Measurements from ENCODE around the gene APOBEC2. TPM values are rescaled to one million over a fixed set of nuclear protein-coding genes. Genes with fewer than 3 reads are reported as not detected.

APOBEC2 gene
- total RNA-seq, 2 experiments from 2014 or later: not detected

- Mint-ChIP-seq H3K4me3 (no peak overlapping the region), H3K9me3 (peaks cover 3% of the 10 kb centered on the region), H3K4me1 (peaks cover 20% of the 10 kb centered on the region), H3K27ac (peak overlapping the region; percentile 86), H3K36me3 (ENCODE audit: low read depth) (peaks cover 5% of the 10 kb centered on the region), H3K27me3 (no peaks in the 10 kb centered on the region)
- ChIA-PET POLR2A (no interaction called here), CTCF (interaction anchor here (1.2 to 1.6 kb wide), 2 partner anchors 11 to 24 kb away, joined by 4 to 5 read pairs; no protein-coding TSS in a partner anchor)
- no peak for DNase-seq
Observed at GRCh38 chr6:41051873-41052272, 1.1 kb upstream of the APOBEC2 start.

GRCh38 chr6:41054511-41054910 is 1.5 kb downstream of the APOBEC2 start:
- CTCF ChIA-PET: interaction anchor here (1.2 to 4.0 kb wide), 9 partner anchors 9 to 186 kb away, joined by 3 to 23 read pairs (median 4); partner anchors contain the start of genes NFYA, OARD1, TSPO2 and UNC5CL
- POLR2A ChIA-PET: no interaction called here

GRCh38 chr6:41055149-41055548 is 2.1 kb downstream of the APOBEC2 start:
- H3K4me3 Mint-ChIP-seq: no peak overlapping the region
- H3K4me1 Mint-ChIP-seq: peaks cover 23% of the 10 kb centered on the region
- CTCF ChIA-PET: interaction anchor here (1.9 to 4.0 kb wide), 4 partner anchors 13 to 27 kb away, joined by 4 to 23 read pairs (median 6); partner anchors contain the start of genes NFYA, OARD1 and TSPO2
- POLR2A ChIA-PET: no interaction called here
- H3K27ac Mint-ChIP-seq: no peak overlapping the region
- no peaks in the 10 kb centered on the region for H3K27me3 Mint-ChIP-seq
- peaks cover 3% of the 10 kb centered on the region for H3K9me3 Mint-ChIP-seq
- H3K36me3 Mint-ChIP-seq (ENCODE audit: low read depth): peaks cover 5% of the 10 kb centered on the region
- DNase-seq: no peak

More at GRCh38 chr6:41054511-41054910, 1.5 kb downstream of the APOBEC2 start:
- DNase-seq: no peak
- H3K27me3 Mint-ChIP-seq: no peaks in the 10 kb centered on the region
- no peak overlapping the region for H3K27ac Mint-ChIP-seq
- no peak overlapping the region for H3K4me3 Mint-ChIP-seq
- peaks cover 23% of the 10 kb centered on the region for H3K4me1 Mint-ChIP-seq
- H3K9me3 Mint-ChIP-seq: peaks cover 3% of the 10 kb centered on the region
- H3K36me3 Mint-ChIP-seq (ENCODE audit: low read depth): peaks cover 5% of the 10 kb centered on the region

- ChIA-PET POLR2A (interaction anchor here (0.6 kb wide), 1 partner anchor 317 kb away, joined by 3 read pairs; no protein-coding TSS in a partner anchor), CTCF (interaction anchor here (1.2 to 4.0 kb wide), 7 partner anchors 9 to 29 kb away, joined by 3 to 23 read pairs (median 5); partner anchors contain the start of gene TSPO2)
- H3K27ac Mint-ChIP-seq: no peak overlapping the region
- no peak for DNase-seq
- H3K4me1 Mint-ChIP-seq: peaks cover 15% of the 10 kb centered on the region
- no peaks in the 10 kb centered on the region for H3K27me3 Mint-ChIP-seq
- no peak overlapping the region for H3K4me3 Mint-ChIP-seq
- H3K36me3 Mint-ChIP-seq (ENCODE audit: low read depth): peaks cover 5% of the 10 kb centered on the region
- peaks cover 2% of the 10 kb centered on the region for H3K9me3 Mint-ChIP-seq
Observed at GRCh38 chr6:41056768-41057490, 3.9 kb downstream of the APOBEC2 start.

- H3K4me3 Mint-ChIP-seq: no peak overlapping the region
- ChIA-PET POLR2A (no interaction called here), CTCF (interaction anchor here (0.7 to 2.6 kb wide), 5 partner anchors 9 to 58 kb away, joined by 3 to 8 read pairs (median 3); partner anchors contain the start of genes TSPO2 and UNC5CL)
- peaks cover 9% of the 10 kb centered on the region for H3K36me3 Mint-ChIP-seq (ENCODE audit: low read depth)
- no peak for DNase-seq
- H3K4me1 Mint-ChIP-seq: peaks cover 4% of the 10 kb centered on the region
- no peaks in the 10 kb centered on the region for H3K9me3 Mint-ChIP-seq
- no peaks in the 10 kb centered on the region for H3K27me3 Mint-ChIP-seq
- no peak overlapping the region for H3K27ac Mint-ChIP-seq
Observed at GRCh38 chr6:41058783-41059181, 5.8 kb downstream of the APOBEC2 start.

GRCh38 chr6:41059556-41059955 is 6.6 kb downstream of the APOBEC2 start:
- peaks cover 10% of the 10 kb centered on the region for H3K4me1 Mint-ChIP-seq
- H3K36me3 Mint-ChIP-seq (ENCODE audit: low read depth): peaks cover 15% of the 10 kb centered on the region
- H3K4me3 Mint-ChIP-seq: no peak overlapping the region
- peak overlapping the region; percentile 31 for H3K27ac Mint-ChIP-seq
- no peaks in the 10 kb centered on the region for H3K9me3 Mint-ChIP-seq
- ChIA-PET POLR2A (no interaction called here), CTCF (interaction anchor here (0.7 to 2.6 kb wide), 4 partner anchors 10 to 58 kb away, joined by 3 to 8 read pairs (median 4); partner anchors contain the start of gene TSPO2)
- no peak for DNase-seq
- no peaks in the 10 kb centered on the region for H3K27me3 Mint-ChIP-seq

- peaks cover 21% of the 10 kb centered on the region for H3K36me3 Mint-ChIP-seq (ENCODE audit: low read depth)
- H3K27ac Mint-ChIP-seq: no peak overlapping the region
- peaks cover 16% of the 10 kb centered on the region for H3K4me1 Mint-ChIP-seq
- H3K4me3 Mint-ChIP-seq: no peak overlapping the region
- POLR2A ChIA-PET: no interaction called here
- H3K27me3 Mint-ChIP-seq: no peaks in the 10 kb centered on the region
- no peaks in the 10 kb centered on the region for H3K9me3 Mint-ChIP-seq
- CTCF ChIA-PET: interaction anchor here (0.7 to 2.6 kb wide), 3 partner anchors 22 to 887 kb away, joined by 3 to 8 read pairs (median 3); no protein-coding TSS in a partner anchor
- DNase-seq: no peak
Observed at GRCh38 chr6:41061196-41061726, 8.3 kb downstream of the APOBEC2 start.

- H3K4me1 Mint-ChIP-seq: peaks cover 24% of the 10 kb centered on the region
- ChIA-PET POLR2A (no interaction called here), CTCF (no interaction called here)
- no peak for DNase-seq
- no peaks in the 10 kb centered on the region for H3K9me3 Mint-ChIP-seq
- H3K27me3 Mint-ChIP-seq: no peaks in the 10 kb centered on the region
- H3K4me3 Mint-ChIP-seq: no peak overlapping the region
- H3K27ac Mint-ChIP-seq: no peak overlapping the region
- peaks cover 29% of the 10 kb centered on the region for H3K36me3 Mint-ChIP-seq (ENCODE audit: low read depth)
Observed at GRCh38 chr6:41062056-41062455, 9.1 kb downstream of the APOBEC2 start.

- Mint-ChIP-seq H3K27me3 (no peaks in the 10 kb centered on the region), H3K36me3 (ENCODE audit: low read depth) (peaks cover 43% of the 10 kb centered on the region), H3K4me1 (peaks cover 38% of the 10 kb centered on the region), H3K9me3 (no peaks in the 10 kb centered on the region), H3K4me3 (no peak overlapping the region), H3K27ac (no peak overlapping the region)
- peak; percentile 4 for DNase-seq
- ChIA-PET CTCF (no interaction called here), POLR2A (interaction anchor here (0.7 kb wide), 1 partner anchor 45 kb away, joined by 4 read pairs; no protein-coding TSS in a partner anchor)
Observed at GRCh38 chr6:41063884-41064285, 10.9 kb downstream of the APOBEC2 start.

GRCh38 chr6:41064841-41065240 is 11.8 kb downstream of the APOBEC2 start:
- no peaks in the 10 kb centered on the region for H3K9me3 Mint-ChIP-seq
- no peak for DNase-seq
- no peak overlapping the region for H3K27ac Mint-ChIP-seq
- no peaks in the 10 kb centered on the region for H3K27me3 Mint-ChIP-seq
- ChIA-PET POLR2A (no interaction called here), CTCF (no interaction called here)
- no peak overlapping the region for H3K4me3 Mint-ChIP-seq
- peaks cover 48% of the 10 kb centered on the region for H3K4me1 Mint-ChIP-seq
- peaks cover 52% of the 10 kb centered on the region for H3K36me3 Mint-ChIP-seq (ENCODE audit: low read depth)

- no peak for DNase-seq
- ChIA-PET CTCF (interaction anchor here (1.0 kb wide), 1 partner anchor 9 kb away, joined by 3 read pairs; no protein-coding TSS in a partner anchor), POLR2A (interaction anchor here (0.6 kb wide), 1 partner anchor 49 kb away, joined by 3 read pairs; no protein-coding TSS in a partner anchor)
- Mint-ChIP-seq H3K27ac (no peak overlapping the region), H3K27me3 (no peaks in the 10 kb centered on the region), H3K36me3 (ENCODE audit: low read depth) (peaks cover 55% of the 10 kb centered on the region), H3K4me1 (peaks cover 55% of the 10 kb centered on the region), H3K9me3 (no peaks in the 10 kb centered on the region), H3K4me3 (no peak overlapping the region)
Observed at GRCh38 chr6:41065550-41066026, 12.6 kb downstream of the APOBEC2 start.

- Mint-ChIP-seq H3K4me1 (peaks cover 66% of the 10 kb centered on the region), H3K27ac (no peak overlapping the region), H3K27me3 (no peaks in the 10 kb centered on the region), H3K4me3 (no peak overlapping the region), H3K36me3 (ENCODE audit: low read depth) (peaks cover 56% of the 10 kb centered on the region), H3K9me3 (no peaks in the 10 kb centered on the region)
- peak; percentile 74 for DNase-seq
- ChIA-PET POLR2A (no interaction called here), CTCF (no interaction called here)
Observed at GRCh38 chr6:41066867-41067304, 13.9 kb downstream of the APOBEC2 start.

- Mint-ChIP-seq H3K36me3 (ENCODE audit: low read depth) (peaks cover 44% of the 10 kb centered on the region), H3K27me3 (no peaks in the 10 kb centered on the region), H3K27ac (peak overlapping the region; percentile 99), H3K4me3 (peak overlapping the region; percentile 96), H3K4me1 (peaks cover 75% of the 10 kb centered on the region), H3K9me3 (no peaks in the 10 kb centered on the region)
- POLR2A ChIA-PET: no interaction called here
- no peak for DNase-seq
- CTCF ChIA-PET: interaction anchor here (0.8 to 1.1 kb wide), 2 partner anchors 18 to 43 kb away, joined by 4 to 5 read pairs; partner anchors contain the start of gene APOBEC2
Observed at GRCh38 chr6:41071501-41071922, 18.5 kb downstream of the APOBEC2 start.
